GM18499 (cell line): Measurements from ENCODE around the gene GLI3.

Source experiments
- ATAC-seq: cut with Tn5 transposase; IDR thresholded peaks from one replicate; pipeline ENCODE4 v1.9.1; 2021; ENCODE audit warnings: moderate number of reproducible peaks; ENCODE audit not compliant: insufficient read depth, unreplicated experiment

Gene GLI3

GRCh38 chr7:42017349-42017986 lies 219.5 kb downstream of the GLI3 start:
- no peak for ATAC-seq

DNA sequence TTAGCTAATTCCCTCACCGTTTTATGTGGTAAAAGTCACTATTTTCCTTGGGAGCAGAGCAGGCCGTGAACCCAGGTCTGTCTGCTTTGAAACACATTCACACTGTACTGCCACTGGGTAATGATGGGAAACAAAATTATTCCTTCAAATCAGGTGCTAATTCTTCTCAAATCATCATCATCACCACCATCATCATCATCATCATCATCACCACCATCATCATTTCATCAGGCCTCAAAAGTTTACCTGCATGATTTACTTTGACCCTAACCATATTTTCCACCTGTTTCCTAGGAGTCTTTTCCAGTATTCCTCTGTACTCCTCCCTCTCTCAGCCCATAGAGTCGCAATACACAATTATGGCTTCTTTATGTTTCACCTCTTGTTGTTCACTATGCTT lies 220.5 kb downstream of the GLI3 start:
- no peak for ATAC-seq

DNA sequence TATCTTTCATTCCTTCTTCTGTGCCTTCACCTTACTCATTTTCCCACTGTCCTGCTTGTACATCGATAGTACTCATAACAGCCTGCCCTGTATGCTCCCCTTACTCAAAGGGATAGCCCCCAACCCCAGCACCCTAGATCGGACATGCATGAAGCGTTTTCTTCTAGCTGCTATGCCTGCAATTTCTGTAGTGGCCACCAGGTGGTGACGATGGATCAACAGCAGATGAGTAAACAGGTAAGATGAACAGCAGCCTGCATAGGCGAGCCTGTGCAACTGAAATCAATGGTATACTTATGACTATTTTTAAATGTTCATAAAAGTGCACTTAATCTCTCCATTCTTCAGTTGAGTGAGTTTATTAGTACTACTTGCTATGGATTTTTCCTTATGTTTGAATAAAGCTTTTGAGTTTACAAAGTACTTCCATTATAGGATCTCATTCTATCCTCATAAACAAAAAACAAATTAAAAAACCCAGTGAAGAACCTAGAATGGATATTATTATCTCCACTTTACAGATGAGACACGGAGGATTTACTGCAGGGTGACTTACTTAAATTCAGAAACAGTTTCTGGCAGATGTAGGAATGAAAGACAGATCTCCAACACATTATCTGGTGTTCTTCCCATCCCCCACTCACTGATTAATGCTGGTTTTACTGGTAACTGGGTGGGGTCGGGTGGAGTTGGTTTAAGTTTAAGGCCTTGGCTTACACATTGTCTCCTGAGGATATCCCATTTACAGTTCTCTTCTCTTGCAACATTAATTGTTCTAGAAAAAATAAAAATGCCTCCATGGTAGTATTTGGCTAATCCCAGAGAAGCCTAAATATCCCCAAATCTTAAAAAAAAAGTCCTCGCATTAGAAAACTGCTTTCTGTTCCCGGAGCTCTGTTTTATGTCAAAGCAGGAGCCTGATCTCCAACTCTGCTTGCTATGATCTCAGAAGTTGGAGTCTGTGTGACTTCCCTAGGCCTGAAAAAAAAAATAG lies 222.1 kb downstream of the GLI3 start:
- no peak for ATAC-seq

DNA sequence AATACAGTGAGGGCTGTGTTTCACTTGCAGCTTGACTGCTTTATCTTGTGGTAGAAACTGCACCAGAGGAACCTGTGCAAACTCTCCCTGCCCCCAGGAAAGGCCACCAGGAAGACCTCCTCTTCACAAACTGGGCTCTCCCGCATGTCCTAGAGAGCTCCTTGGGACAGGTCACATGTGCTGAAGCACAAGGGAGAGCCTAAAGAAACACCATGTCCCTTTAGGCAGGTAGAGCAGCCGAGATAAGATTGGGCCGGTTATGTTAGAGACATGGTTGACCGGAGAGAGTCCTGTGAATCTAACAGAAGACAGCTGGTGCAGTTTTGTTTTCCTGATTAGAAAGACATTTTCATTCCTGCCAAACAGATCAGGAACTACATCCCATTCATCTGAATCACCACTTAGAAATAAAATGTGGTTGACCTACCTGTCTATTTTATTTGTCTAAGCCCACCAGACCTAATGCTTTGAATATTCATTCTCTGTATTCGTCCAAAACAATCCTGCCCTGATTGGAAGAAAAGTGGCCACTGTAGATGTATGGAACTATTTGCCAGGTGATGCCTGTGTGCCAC lies 224.1 kb downstream of the GLI3 start:
- ATAC-seq: no peak

GRCh38 chr7:42012313-42012712 lies 224.7 kb downstream of the GLI3 start:
- no peak for ATAC-seq

DNA sequence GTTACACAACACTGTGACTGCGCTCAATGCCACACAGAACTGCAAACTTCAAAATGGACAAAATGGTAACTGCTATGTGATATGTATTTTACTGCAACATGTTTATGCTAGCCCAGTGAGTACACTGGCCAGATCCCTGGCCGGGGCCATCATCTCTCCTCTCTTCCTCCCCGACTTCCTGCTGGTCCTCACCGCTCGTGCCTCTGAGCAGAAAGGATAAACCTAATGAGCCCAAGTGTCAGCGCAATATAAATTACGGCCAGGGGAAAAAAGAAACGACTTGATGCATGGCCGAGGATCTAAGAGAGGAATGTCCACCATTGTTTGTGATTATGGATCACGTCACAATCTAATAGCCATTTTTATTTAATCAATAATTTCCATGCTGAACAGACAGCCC lies 225.2 kb downstream of the GLI3 start:
- no peak for ATAC-seq

DNA sequence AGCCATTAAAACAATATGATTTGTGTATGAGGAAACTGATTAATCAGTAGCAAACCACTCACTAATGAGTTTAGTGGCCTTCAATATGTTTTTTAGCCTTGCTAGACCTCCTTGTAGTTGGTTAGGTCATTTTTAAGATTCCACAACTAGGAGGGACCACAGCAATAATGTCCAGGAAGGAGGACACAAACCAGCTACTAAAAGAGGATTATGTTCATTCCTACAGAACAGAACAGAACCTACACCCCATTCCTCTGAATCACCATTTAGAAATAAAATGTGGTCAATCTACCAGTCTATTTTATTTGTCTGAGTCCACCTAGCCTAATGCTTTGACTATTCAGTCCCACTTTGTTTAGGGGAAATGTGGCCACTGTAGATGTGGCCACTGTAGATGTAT lies 226.3 kb downstream of the GLI3 start:
- no peak for ATAC-seq

- ATAC-seq: no peak
Measured at GRCh38 chr7:42006801-42007513, 230.1 kb downstream of the GLI3 start.

DNA sequence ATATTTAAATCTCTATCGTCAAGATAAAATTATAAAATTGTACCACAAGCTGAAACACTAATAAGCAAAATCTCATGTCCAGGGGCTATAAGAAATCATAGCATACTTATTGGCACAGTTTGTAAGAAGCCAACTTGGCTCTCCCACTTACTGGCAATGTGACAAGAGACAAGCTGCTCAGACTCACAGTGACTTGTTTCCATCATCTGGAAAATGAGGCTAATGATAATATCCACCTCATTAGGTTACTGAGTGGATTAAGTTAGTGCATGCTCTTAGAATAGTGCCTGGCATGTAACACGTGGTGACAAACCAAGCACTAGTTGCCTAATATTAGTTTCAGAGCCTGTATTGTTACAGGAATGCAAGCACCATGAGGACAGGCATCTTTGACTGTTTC lies 234.4 kb downstream of the GLI3 start:
- no peak for ATAC-seq

DNA sequence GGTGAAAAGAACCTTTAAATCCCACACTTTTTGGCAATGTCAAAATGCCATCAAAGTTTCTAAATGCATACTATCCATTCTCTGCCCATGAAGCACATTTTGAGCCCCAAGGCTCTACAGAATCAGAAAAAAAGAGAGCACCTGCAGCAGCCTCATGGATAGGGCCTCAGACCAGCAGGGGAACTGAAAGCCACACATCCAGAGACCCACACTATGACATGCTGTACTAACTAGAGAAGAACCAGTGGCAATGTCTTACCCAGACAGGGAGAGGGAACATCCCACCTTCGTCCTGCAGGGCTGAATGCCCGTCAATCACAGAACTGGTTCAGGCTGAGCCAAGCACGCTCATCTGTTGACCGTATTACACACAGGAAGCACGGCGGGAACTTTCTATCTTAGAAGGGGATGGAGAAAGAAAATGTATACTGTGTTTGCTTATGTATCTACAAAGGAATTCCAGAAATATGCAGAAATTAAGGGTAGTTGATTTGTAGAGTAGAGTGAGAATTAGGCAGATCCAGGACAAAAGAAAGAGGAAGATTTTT lies 237.2 kb downstream of the GLI3 start:
- ATAC-seq: no peak

- ATAC-seq: no peak
Measured at GRCh38 chr7:41998041-41998440, 239.0 kb downstream of the GLI3 start.

GRCh38 chr7:41997151-41997550 lies 239.9 kb downstream of the GLI3 start:
- no peak for ATAC-seq

DNA sequence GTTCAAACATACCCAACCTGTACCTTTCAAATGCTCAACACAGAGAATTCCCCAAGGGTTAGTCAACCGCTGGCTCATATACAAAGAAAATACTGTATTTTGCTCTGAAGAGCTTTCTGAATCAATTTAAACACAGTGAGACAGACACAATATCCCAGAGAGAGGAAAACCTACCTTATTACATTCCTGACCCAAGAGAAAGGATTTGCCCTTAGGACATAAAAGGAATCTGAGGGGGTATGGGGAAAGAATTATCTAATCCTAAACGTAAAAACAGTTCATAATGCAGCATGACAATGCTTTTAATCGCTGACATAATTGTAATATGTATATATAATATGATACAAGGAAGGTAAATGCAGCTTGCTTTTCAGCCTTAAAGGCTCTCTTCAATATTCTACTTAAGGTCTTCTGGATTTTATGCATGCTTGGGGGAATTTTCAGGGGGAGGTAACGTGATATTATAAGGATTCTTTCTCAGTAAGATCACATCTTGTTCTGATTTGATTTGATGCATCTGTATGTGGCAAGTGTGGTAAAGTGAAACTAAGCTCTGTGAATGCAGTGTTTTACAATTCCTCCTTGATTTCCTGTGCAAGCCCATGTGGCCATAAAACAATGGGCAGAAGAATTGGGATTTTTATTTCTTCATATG lies 240.5 kb downstream of the GLI3 start:
- ATAC-seq: no peak

GRCh38 chr7:41995632-41996271 lies 241.3 kb downstream of the GLI3 start:
- no peak for ATAC-seq

GRCh38 chr7:41994746-41995110 lies 242.3 kb downstream of the GLI3 start:
- ATAC-seq: no peak

- ATAC-seq: no peak
Measured at GRCh38 chr7:41994036-41994745, 242.8 kb downstream of the GLI3 start.

- no peak for ATAC-seq
Measured at GRCh38 chr7:41992881-41993867, 243.8 kb downstream of the GLI3 start.

- no peak for ATAC-seq
Measured at GRCh38 chr7:41984888-41985287, 252.1 kb downstream of the GLI3 start.
